C4-2B (cell line): ENCODE measurements around the gene YEATS4.

ENCODE experiments used
- ZFX ChIP-seq: fragments of 450-650 bp; IDR thresholded peaks from 2 replicates; pipeline ENCODE4 v1.6.1; 2017
- TF ChIP-seq, protein P1 (sequence below): fragments of 450-650 bp; conservative IDR thresholded peaks from 2 replicates; pipeline ENCODE4 v1.5.1; 2017; ENCODE audit warnings: mild to moderate bottlenecking

DNA sequence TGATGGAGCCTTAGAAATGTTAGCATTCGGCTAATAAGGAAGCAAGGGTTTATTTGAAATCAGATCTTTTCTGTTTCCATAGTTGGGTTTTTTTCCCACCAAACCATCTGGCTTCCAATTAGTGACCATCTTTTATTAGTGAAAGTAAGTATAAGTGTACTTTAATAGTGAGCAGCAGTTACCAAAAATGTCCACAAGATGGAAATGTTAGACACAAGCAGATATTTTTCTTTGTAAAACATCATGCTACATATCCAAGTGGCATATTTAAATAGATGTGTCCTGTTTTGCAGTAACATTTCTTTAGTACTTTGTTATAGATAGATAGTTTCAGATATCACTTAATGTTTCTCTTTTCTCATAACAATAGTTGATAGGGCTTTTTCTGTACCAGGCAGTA lies 28.8 kb downstream of the YEATS4 start:
- TF ChIP-seq, protein P1, sequence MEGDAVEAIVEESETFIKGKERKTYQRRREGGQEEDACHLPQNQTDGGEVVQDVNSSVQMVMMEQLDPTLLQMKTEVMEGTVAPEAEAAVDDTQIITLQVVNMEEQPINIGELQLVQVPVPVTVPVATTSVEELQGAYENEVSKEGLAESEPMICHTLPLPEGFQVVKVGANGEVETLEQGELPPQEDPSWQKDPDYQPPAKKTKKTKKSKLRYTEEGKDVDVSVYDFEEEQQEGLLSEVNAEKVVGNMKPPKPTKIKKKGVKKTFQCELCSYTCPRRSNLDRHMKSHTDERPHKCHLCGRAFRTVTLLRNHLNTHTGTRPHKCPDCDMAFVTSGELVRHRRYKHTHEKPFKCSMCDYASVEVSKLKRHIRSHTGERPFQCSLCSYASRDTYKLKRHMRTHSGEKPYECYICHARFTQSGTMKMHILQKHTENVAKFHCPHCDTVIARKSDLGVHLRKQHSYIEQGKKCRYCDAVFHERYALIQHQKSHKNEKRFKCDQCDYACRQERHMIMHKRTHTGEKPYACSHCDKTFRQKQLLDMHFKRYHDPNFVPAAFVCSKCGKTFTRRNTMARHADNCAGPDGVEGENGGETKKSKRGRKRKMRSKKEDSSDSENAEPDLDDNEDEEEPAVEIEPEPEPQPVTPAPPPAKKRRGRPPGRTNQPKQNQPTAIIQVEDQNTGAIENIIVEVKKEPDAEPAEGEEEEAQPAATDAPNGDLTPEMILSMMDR = peak; percentile 69
- TF ChIP-seq ZFX = no peak
